Neural cell (in vitro differentiated cells): ENCODE data around the gene TMEM260.

Experiments
- EP300 ChIP-seq: fragments of 450-650 bp; conservative IDR thresholded peaks from 2 replicates; pipeline ENCODE4 v1.6.1; 2014; ENCODE audit warnings: antibody characterized with exemption, mild to moderate bottlenecking, moderate library complexity; ENCODE audit not compliant: poor library complexity, severe bottlenecking
- TF ChIP-seq, protein P1 (sequence below): fragments of 450-650 bp; IDR thresholded peaks from 2 replicates; pipeline ENCODE4 v1.5.1; 2014; ENCODE audit warnings: antibody characterized with exemption, mild to moderate bottlenecking, moderate library complexity; ENCODE audit not compliant: poor library complexity, severe bottlenecking

DNA sequence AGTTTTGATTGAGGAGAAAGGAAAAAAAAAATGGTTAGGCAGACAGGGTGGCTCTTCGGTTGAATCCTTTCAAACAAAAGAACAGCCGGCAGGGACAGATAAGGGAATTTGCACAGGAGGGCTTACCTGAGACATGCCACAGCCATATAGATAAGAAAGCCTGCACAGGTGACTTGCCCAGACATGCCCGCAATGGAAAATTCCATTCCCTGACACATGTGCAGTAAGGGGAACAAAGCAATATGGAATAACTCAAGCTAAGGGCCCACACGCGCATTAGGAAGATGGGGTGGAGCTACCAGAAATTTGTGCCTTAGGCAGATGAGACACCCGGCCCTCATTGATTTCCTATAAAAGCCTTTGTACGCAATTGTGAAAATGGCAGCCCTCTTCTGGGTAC is 86.7 kb downstream of the TMEM260 start:
- TF ChIP-seq EP300, result no peak
- TF ChIP-seq, protein P1, sequence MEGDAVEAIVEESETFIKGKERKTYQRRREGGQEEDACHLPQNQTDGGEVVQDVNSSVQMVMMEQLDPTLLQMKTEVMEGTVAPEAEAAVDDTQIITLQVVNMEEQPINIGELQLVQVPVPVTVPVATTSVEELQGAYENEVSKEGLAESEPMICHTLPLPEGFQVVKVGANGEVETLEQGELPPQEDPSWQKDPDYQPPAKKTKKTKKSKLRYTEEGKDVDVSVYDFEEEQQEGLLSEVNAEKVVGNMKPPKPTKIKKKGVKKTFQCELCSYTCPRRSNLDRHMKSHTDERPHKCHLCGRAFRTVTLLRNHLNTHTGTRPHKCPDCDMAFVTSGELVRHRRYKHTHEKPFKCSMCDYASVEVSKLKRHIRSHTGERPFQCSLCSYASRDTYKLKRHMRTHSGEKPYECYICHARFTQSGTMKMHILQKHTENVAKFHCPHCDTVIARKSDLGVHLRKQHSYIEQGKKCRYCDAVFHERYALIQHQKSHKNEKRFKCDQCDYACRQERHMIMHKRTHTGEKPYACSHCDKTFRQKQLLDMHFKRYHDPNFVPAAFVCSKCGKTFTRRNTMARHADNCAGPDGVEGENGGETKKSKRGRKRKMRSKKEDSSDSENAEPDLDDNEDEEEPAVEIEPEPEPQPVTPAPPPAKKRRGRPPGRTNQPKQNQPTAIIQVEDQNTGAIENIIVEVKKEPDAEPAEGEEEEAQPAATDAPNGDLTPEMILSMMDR, result no peak
